ENCODE measurements around the gene TRPM3.

- TF ChIP-seq ZSCAN5A (CRISPR knock-in tag; IDR thresholded peaks at IDR 0.05; ENCODE audit: borderline replicate concordance) (no peak), POLR2A (IDR thresholded peaks at IDR 0.05; ENCODE audit: insufficient read depth in 1 of 2, low read depth in 2 of 2, low read length in 2 of 2) (no peak), CBFB (CRISPR knock-in tag; IDR thresholded peaks at IDR 0.05) (no peak), SALL1 (CRISPR knock-in tag; IDR thresholded peaks at IDR 0.05) (no peak), BCLAF1 (IDR thresholded peaks at IDR 0.05) (no peak)
Measured at GRCh38 chr9:70552561-70552960, 568.9 kb downstream of the TRPM3 start.

All from HepG2 (cell line).